Sigmoid colon (tissue), 4 donors: ENCODE measurements around the gene CLTB.

Experiments used
- POLR2A ChIP-seq, 2 donors: fragments of 450-650 bp; IDR thresholded peaks; one replicate each; pipeline ENCODE4 v1.6.1; 2016; ENCODE audit warnings: antibody characterized with exemption in 2 of 2, mild to moderate bottlenecking in 2 of 2, moderate library complexity in 2 of 2
- POLR2AphosphoS5 ChIP-seq, 4 donors: sonication (generic); formaldehyde crosslinking; IDR thresholded peaks; one replicate each; pipeline ENCODE4 v1.6.1; 2017; ENCODE audit warnings: antibody characterized with exemption in 4 of 4
- TF ChIP-seq, protein P1 (sequence below), 4 experiments: fragments of 450-650 bp in 3 of 4; fragments of 200-600 bp in 1 of 4; IDR thresholded peaks; one replicate each; pipeline ENCODE4 v1.5.1; 2016 to 2019; ENCODE audit warnings: antibody characterized with exemption in 4 of 4, mild to moderate bottlenecking in 3 of 4, moderate library complexity in 2 of 4

- TF ChIP-seq, protein P1, sequence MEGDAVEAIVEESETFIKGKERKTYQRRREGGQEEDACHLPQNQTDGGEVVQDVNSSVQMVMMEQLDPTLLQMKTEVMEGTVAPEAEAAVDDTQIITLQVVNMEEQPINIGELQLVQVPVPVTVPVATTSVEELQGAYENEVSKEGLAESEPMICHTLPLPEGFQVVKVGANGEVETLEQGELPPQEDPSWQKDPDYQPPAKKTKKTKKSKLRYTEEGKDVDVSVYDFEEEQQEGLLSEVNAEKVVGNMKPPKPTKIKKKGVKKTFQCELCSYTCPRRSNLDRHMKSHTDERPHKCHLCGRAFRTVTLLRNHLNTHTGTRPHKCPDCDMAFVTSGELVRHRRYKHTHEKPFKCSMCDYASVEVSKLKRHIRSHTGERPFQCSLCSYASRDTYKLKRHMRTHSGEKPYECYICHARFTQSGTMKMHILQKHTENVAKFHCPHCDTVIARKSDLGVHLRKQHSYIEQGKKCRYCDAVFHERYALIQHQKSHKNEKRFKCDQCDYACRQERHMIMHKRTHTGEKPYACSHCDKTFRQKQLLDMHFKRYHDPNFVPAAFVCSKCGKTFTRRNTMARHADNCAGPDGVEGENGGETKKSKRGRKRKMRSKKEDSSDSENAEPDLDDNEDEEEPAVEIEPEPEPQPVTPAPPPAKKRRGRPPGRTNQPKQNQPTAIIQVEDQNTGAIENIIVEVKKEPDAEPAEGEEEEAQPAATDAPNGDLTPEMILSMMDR (IDR thresholded peaks at IDR 0.05) = no peak
- TF ChIP-seq POLR2AphosphoS5 (IDR thresholded peaks at IDR 0.05) = no peak
- TF ChIP-seq POLR2A (IDR thresholded peaks at IDR 0.05) = no peak
Observed at GRCh38 chr5:176352116-176352878, 64.0 kb downstream of the CLTB start.
